Left colon (tissue), 2 donors: ENCODE results near the gene CENPVL1. TPM values are rescaled to one million over a fixed set of nuclear protein-coding genes. Genes with fewer than 3 reads are reported as not detected.

ENCODE experiments used
- total RNA-seq, 2 donors: library from RNA; stranded (reverse); fragmentation: NEBNext Ultra II Directional; extraction: Animal tissue kit (Norgen Biotek cat#: 25700); gene quantifications; one replicate each; pipeline ENCODE4 v1.2.1, GENCODE V29; 2021
- donor health status: DM: no; HTN: no; CAD: no.
- donor health status: DM: yes; HTN: yes; CAD: no.

CENPVL1 gene
- total RNA-seq, 2 donors from 2014 or later = not detected

Other genes starting within 250 kb of the CENPVL1 start
- 1 to 10 TPM in 1 of 2 donors, under 1 TPM in 1; 0.31 to 1.7 TPM for gene NUDT11, start 213.9 kb upstream of the CENPVL1 start, total RNA-seq
- gene CENPVL3, start 91.6 kb upstream of the CENPVL1 start, total RNA-seq = not detected
- gene CENPVL2, start 27.7 kb upstream of the CENPVL1 start, total RNA-seq = not detected
- gene GSPT2, start 32.9 kb downstream of the CENPVL1 start, total RNA-seq = 1 to 10 TPM; 4.2 to 6.6 TPM
- 10 to 100 TPM; 76.1 to 96.6 TPM for gene MAGED1, start 183.1 kb downstream of the CENPVL1 start, total RNA-seq